Measurements from ENCODE around the gene CDH3. TPM values are rescaled to one million over a fixed set of nuclear protein-coding genes. Genes with fewer than 3 reads are reported as not detected.

The CDH3 gene
- total RNA-seq, 1 experiment from 2014 or later = 109 TPM

- no peak overlapping the region for H3K9ac ChIP-seq (ENCODE audit: low read length)
- H3K4me2 ChIP-seq (ENCODE audit: low read length) = no peak overlapping the region
- BruUV-seq (replicated peaks) = no TSS peak
- ATAC-seq = no peak
- no peaks in the 10 kb centered on the region for H4K20me1 ChIP-seq (ENCODE audit: low read length)
- no peaks in the 10 kb centered on the region for H3K79me2 ChIP-seq (ENCODE audit: low read length)
- no peak for TF ChIP-seq EZH2phosphoT487 (IDR thresholded peaks at IDR 0.05; ENCODE audit: borderline replicate concordance, low read length)
- no peak for TF ChIP-seq EZH2 (IDR thresholded peaks at IDR 0.05; ENCODE audit: low read length, unreplicated experiment)
- no peak for TF ChIP-seq CTCF (conservative IDR thresholded peaks at IDR 0.05; ENCODE audit: low read depth, low read length)
- no peaks in the 10 kb centered on the region for H3K36me3 ChIP-seq (ENCODE audit: low read depth, low read length)
- no peaks in the 10 kb centered on the region for H3K9me3 ChIP-seq (ENCODE audit: low read length)
- H3K27me3 ChIP-seq (ENCODE audit: low read length) = no peaks in the 10 kb centered on the region
- intact Hi-C loops (cut with micrococcal nuclease) = no loop called here
- H3K27ac ChIP-seq (ENCODE audit: low read length) = no peak overlapping the region
- DNase-seq = no peak
- H3F3A ChIP-seq (ENCODE audit: low read length, unreplicated experiment) = no peaks in the 10 kb centered on the region
- no peaks in the 10 kb centered on the region for H3K9me2 ChIP-seq (replicated peaks; ENCODE audit: low read length)
- ChIA-PET POLR2A (ENCODE audit: unreplicated experiment) (no interaction called here), CTCF (no interaction called here)
- no peak overlapping the region for H3K4me3 ChIP-seq (ENCODE audit: low read length)
- H2AFZ ChIP-seq (ENCODE audit: low read length) = no peak overlapping the region
- peaks cover 18% of the 10 kb centered on the region for H3K4me1 ChIP-seq (ENCODE audit: insufficient read depth, low read length)
Measured at GRCh38 chr16:68711421-68712139, 66.5 kb downstream of the CDH3 start.

DNA sequence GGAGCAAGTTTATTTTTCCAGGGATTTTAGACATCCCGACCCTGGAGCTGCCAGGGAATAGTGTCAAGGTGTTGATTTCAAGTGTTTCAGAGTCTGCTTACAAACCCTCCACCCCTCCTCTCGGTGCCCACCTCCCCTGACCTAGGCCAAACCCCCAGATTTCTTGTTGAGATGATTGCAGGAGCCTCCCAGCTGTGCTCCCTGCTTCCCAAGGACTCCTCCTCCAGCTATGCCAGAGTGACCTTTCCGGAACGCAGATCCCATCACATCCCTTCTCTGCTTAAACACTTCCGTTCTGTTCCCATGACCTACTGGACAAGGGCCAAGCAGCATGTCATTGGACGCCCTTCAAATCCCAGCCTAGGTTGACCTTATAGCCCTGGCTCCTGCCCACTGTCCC, 68.3 kb downstream of the CDH3 start:
- POLR2A ChIA-PET (ENCODE audit: unreplicated experiment) = no interaction called here
- intact Hi-C loops (cut with micrococcal nuclease) = no loop called here
- ATAC-seq = no peak

More for the DNA sequence above, 68.3 kb downstream of the CDH3 start:
- no peaks in the 10 kb centered on the region for H3F3A ChIP-seq (ENCODE audit: low read length, unreplicated experiment)
- H4K20me1 ChIP-seq (ENCODE audit: low read length) = no peaks in the 10 kb centered on the region
- H2AFZ ChIP-seq (ENCODE audit: low read length) = no peak overlapping the region
- H3K4me2 ChIP-seq (ENCODE audit: low read length) = no peak overlapping the region
- TF ChIP-seq EZH2phosphoT487 (IDR thresholded peaks at IDR 0.05; ENCODE audit: borderline replicate concordance, low read length) (no peak), CTCF (conservative IDR thresholded peaks at IDR 0.05; ENCODE audit: low read depth, low read length) (no peak), EZH2 (IDR thresholded peaks at IDR 0.05; ENCODE audit: low read length, unreplicated experiment) (no peak)
- no peaks in the 10 kb centered on the region for H3K9me3 ChIP-seq (ENCODE audit: low read length)
- H3K27me3 ChIP-seq (ENCODE audit: low read length) = no peaks in the 10 kb centered on the region
- CTCF ChIA-PET = no interaction called here
- no peaks in the 10 kb centered on the region for H3K9me2 ChIP-seq (replicated peaks; ENCODE audit: low read length)
- no peak overlapping the region for H3K4me3 ChIP-seq (ENCODE audit: low read length)
- BruUV-seq (replicated peaks) = no TSS peak
- H3K79me2 ChIP-seq (ENCODE audit: low read length) = no peaks in the 10 kb centered on the region
- no peaks in the 10 kb centered on the region for H3K36me3 ChIP-seq (ENCODE audit: low read depth, low read length)
- no peak for DNase-seq
- no peak overlapping the region for H3K27ac ChIP-seq (ENCODE audit: low read length)
- H3K9ac ChIP-seq (ENCODE audit: low read length) = no peak overlapping the region
- H3K4me1 ChIP-seq (ENCODE audit: insufficient read depth, low read length) = peaks cover under 1% of the 10 kb centered on the region; the same call in 1 of the 2 replicates

Measured in PC-3 (cell line).